RWPE1 (cell line): ENCODE data around the gene CHCHD3.

Experiments used
- CTCF ChIA-PET: fragments of 350-600 bp; sonication (Branson Sonifier 250); formaldehyde crosslinking; extraction: SDS; loops from one replicate; lab custom pipeline; 2021; lab: Yijun Ruan, JAX
- POLR2A ChIA-PET: fragments of 400-600 bp; formaldehyde crosslinking; extraction: SDS; loops from one replicate; lab custom pipeline; 2020; ENCODE audit warnings: antibody characterized with exemption; ENCODE audit not compliant: low non-redundant PET; lab: Yijun Ruan, JAX
- DNase-seq: peaks from one replicate; pipeline ENCODE4 v3.0.0; 2012; ENCODE audit warnings: low spot score
- H3K27ac ChIP-seq: fragments of 450-650 bp; 2 replicates; pipeline ENCODE4 v1.5.1; 2017
- CTCF ChIP-seq: fragments of 450-650 bp; conservative IDR thresholded peaks from 2 replicates; pipeline ENCODE4 v1.5.1; 2017; ENCODE audit warnings: low read depth, mild to moderate bottlenecking

The CHCHD3 gene

GRCh38 chr7:133007961-133008360, 73.9 kb downstream of the CHCHD3 start:
- ChIA-PET POLR2A (no interaction called here), CTCF (interaction anchor here (0.8 kb wide), 1 partner anchor 150 kb away, joined by 3 read pairs; no protein-coding TSS in a partner anchor)
- no peak overlapping the region for H3K27ac ChIP-seq
- DNase-seq: no peak
- no peak for TF ChIP-seq CTCF

- ChIA-PET POLR2A (no interaction called here), CTCF (no interaction called here)
- TF ChIP-seq CTCF: no peak
- DNase-seq: no peak
- H3K27ac ChIP-seq: no peak overlapping the region
These were observed 78.6 kb downstream of the CHCHD3 start for GRCh38 chr7:133003052-133003910.

- TF ChIP-seq CTCF: no peak
- no peak overlapping the region for H3K27ac ChIP-seq
- POLR2A ChIA-PET: no interaction called here
- DNase-seq: no peak
- CTCF ChIA-PET: interaction anchor here (0.7 kb wide), 1 partner anchor 367 kb away, joined by 3 read pairs; no protein-coding TSS in a partner anchor
These were observed 80.2 kb downstream of the CHCHD3 start for GRCh38 chr7:133001727-133002126.

- DNase-seq: no peak
- POLR2A ChIA-PET: no interaction called here
- TF ChIP-seq CTCF: no peak
- H3K27ac ChIP-seq: no peak overlapping the region
- CTCF ChIA-PET: no interaction called here
These were observed 82.0 kb downstream of the CHCHD3 start for GRCh38 chr7:132999845-133000244.

- ChIA-PET CTCF (no interaction called here), POLR2A (no interaction called here)
- no peak overlapping the region for H3K27ac ChIP-seq
- TF ChIP-seq CTCF: no peak
- no peak for DNase-seq
These were observed 83.1 kb downstream of the CHCHD3 start for GRCh38 chr7:132998763-132999162.

- CTCF ChIA-PET: no interaction called here
- no peak overlapping the region for H3K27ac ChIP-seq
- no peak for DNase-seq
- POLR2A ChIA-PET: no interaction called here
- no peak for TF ChIP-seq CTCF
These were observed 84.4 kb downstream of the CHCHD3 start for GRCh38 chr7:132997505-132997904.
